WTC11 (cell line): ENCODE measurements around the gene TRAF7.
"Not testable (repeated sequence)": the region's sequence is repeated elsewhere in the genome, so short reads cannot be mapped to it uniquely, and the experiment has no call there.

Source experiments
- CTCF ChIP-seq: fragments of 200-600 bp; IDR thresholded peaks from 2 replicates; pipeline ENCODE4 v1.8.0; 2022; ENCODE audit warnings: antibody characterized with exemption
- FOXP4 ChIP-seq: sonication (generic); formaldehyde crosslinking; IDR thresholded peaks from 2 replicates; pipeline ENCODE4 v1.8.0; 2022; ENCODE audit warnings: mild to moderate bottlenecking, missing genetic modification reagents
- GRHL2 ChIP-seq: fragments of 250-450 bp; sonication (Bioruptor Pico); IDR thresholded peaks from 2 replicates; pipeline ENCODE4 v1.8.0; 2022; ENCODE audit warnings: mild to moderate bottlenecking, moderate library complexity; ENCODE audit not compliant: insufficient replicate concordance, severe bottlenecking
- JUN ChIP-seq: sonication (generic); formaldehyde crosslinking; IDR thresholded peaks from 2 replicates; pipeline ENCODE4 v1.8.0; 2023; ENCODE audit warnings: mild to moderate bottlenecking, missing genetic modification reagents
- NR2C2 ChIP-seq: sonication (generic); formaldehyde crosslinking; IDR thresholded peaks from 2 replicates; pipeline ENCODE4 v1.8.0; 2022; ENCODE audit warnings: mild to moderate bottlenecking, missing genetic modification reagents
- SMAD4 ChIP-seq: sonication (generic); formaldehyde crosslinking; IDR thresholded peaks from 2 replicates; pipeline ENCODE4 v1.8.0; 2022; ENCODE audit warnings: mild to moderate bottlenecking, missing genetic modification reagents
- USF2 ChIP-seq: sonication (generic); formaldehyde crosslinking; IDR thresholded peaks from 2 replicates; pipeline ENCODE4 v1.8.1; 2023; ENCODE audit warnings: mild to moderate bottlenecking, missing genetic modification reagents, moderate library complexity
- ZNF232 ChIP-seq: sonication (generic); formaldehyde crosslinking; IDR thresholded peaks from 2 replicates; pipeline ENCODE4 v1.8.0; 2022; ENCODE audit warnings: mild to moderate bottlenecking, missing genetic modification reagents
- ZSCAN18 ChIP-seq: fragments of 250-450 bp; sonication (Bioruptor Pico); IDR thresholded peaks from 2 replicates; pipeline ENCODE4 v2.1.2; 2022; ENCODE audit warnings: mild to moderate bottlenecking, moderate library complexity
- TF ChIP-seq, protein P1 (sequence below): sonication (generic); formaldehyde crosslinking; IDR thresholded peaks from 2 replicates; pipeline ENCODE4 v1.8.0; 2022; ENCODE audit warnings: missing genetic modification reagents
- TF ChIP-seq, protein P2 (sequence below): sonication (generic); formaldehyde crosslinking; IDR thresholded peaks from 2 replicates; pipeline ENCODE4 v1.8.0; 2022; ENCODE audit warnings: mild to moderate bottlenecking, missing genetic modification reagents
- TF ChIP-seq, protein P3 (sequence below): sonication (generic); formaldehyde crosslinking; IDR thresholded peaks from 2 replicates; pipeline ENCODE4 v1.8.1; 2023; ENCODE audit warnings: mild to moderate bottlenecking, missing genetic modification reagents

DNA sequence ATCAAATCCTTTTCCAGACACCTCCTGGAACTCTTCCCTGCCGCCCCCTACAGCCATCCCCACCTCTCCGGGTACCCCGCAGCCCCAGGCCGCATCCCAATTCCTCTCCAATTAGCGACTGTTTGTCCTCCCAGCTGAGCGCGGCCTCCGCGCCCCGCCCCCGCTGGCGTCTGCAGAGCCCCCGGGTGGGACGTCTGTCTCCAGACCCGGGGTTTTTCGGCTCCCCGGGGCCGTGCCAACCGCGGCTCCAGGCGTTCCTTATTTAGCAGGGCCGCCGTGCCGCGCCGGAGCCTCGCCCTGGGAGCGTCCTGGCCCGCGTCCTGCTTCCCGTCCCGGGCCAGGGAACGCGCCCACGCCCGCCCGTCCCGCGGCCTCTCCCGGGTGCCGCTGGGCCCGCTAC, 20.5 kb upstream of the TRAF7 start:
- not testable (repeated sequence) for TF ChIP-seq FOXP4 (CRISPR knock-in tag); CTCF; USF2 (CRISPR knock-in tag); JUN; NR2C2 (CRISPR knock-in tag); SMAD4 (CRISPR knock-in tag); ZNF232 (CRISPR knock-in tag); ZSCAN18 (CRISPR knock-in tag); GRHL2 (CRISPR knock-in tag)
- TF ChIP-seq, protein P1, sequence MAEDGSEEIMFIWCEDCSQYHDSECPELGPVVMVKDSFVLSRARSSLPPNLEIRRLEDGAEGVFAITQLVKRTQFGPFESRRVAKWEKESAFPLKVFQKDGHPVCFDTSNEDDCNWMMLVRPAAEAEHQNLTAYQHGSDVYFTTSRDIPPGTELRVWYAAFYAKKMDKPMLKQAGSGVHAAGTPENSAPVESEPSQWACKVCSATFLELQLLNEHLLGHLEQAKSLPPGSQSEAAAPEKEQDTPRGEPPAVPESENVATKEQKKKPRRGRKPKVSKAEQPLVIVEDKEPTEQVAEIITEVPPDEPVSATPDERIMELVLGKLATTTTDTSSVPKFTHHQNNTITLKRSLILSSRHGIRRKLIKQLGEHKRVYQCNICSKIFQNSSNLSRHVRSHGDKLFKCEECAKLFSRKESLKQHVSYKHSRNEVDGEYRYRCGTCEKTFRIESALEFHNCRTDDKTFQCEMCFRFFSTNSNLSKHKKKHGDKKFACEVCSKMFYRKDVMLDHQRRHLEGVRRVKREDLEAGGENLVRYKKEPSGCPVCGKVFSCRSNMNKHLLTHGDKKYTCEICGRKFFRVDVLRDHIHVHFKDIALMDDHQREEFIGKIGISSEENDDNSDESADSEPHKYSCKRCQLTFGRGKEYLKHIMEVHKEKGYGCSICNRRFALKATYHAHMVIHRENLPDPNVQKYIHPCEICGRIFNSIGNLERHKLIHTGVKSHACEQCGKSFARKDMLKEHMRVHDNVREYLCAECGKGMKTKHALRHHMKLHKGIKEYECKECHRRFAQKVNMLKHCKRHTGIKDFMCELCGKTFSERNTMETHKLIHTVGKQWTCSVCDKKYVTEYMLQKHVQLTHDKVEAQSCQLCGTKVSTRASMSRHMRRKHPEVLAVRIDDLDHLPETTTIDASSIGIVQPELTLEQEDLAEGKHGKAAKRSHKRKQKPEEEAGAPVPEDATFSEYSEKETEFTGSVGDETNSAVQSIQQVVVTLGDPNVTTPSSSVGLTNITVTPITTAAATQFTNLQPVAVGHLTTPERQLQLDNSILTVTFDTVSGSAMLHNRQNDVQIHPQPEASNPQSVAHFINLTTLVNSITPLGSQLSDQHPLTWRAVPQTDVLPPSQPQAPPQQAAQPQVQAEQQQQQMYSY (CRISPR knock-in tag): not testable (repeated sequence)
- TF ChIP-seq, protein P2, sequence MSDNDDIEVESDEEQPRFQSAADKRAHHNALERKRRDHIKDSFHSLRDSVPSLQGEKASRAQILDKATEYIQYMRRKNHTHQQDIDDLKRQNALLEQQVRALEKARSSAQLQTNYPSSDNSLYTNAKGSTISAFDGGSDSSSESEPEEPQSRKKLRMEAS (CRISPR knock-in tag): not testable (repeated sequence)
- TF ChIP-seq, protein P3, sequence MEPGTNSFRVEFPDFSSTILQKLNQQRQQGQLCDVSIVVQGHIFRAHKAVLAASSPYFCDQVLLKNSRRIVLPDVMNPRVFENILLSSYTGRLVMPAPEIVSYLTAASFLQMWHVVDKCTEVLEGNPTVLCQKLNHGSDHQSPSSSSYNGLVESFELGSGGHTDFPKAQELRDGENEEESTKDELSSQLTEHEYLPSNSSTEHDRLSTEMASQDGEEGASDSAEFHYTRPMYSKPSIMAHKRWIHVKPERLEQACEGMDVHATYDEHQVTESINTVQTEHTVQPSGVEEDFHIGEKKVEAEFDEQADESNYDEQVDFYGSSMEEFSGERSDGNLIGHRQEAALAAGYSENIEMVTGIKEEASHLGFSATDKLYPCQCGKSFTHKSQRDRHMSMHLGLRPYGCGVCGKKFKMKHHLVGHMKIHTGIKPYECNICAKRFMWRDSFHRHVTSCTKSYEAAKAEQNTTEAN: not testable (repeated sequence)
